Smooth muscle cell (in vitro differentiated cells): Measurements from ENCODE around the gene MCFD2. TPM values are rescaled to one million over a fixed set of nuclear protein-coding genes. Genes with fewer than 3 reads are reported as not detected.
A peak's percentile ranks its signal among the peaks of the same experiment; 100 is the strongest.

Experiments used
- DNase-seq: peaks from one replicate; lab custom pipeline; 2025; ENCODE audit not compliant: unreplicated experiment; lab: John Stamatoyannopoulos, UW
- H2AFZ ChIP-seq: fragments of 200-600 bp; sonication (generic); 2 replicates; pipeline ENCODE4 v1.6.0; 2016; ENCODE audit warnings: antibody characterized with exemption, low read depth, mild to moderate bottlenecking
- H3F3A ChIP-seq: fragments of 200-600 bp; sonication (generic); 2 replicates; pipeline ENCODE4 v1.6.0; 2017; ENCODE audit warnings: antibody characterized with exemption, low read depth
- H3K27ac ChIP-seq: fragments of 200-600 bp; sonication (generic); 2 replicates; pipeline ENCODE4 v1.5.1; 2016; ENCODE audit warnings: low read depth, mild to moderate bottlenecking
- H3K27me3 ChIP-seq: fragments of 200-600 bp; sonication (generic); 2 replicates; pipeline ENCODE4 v1.6.1; 2016; ENCODE audit warnings: low read depth, mild to moderate bottlenecking
- H3K36me3 ChIP-seq: fragments of 200-600 bp; sonication (generic); 2 replicates; pipeline ENCODE4 v1.5.1; 2016; ENCODE audit warnings: low read depth
- H3K4me1 ChIP-seq: fragments of 200-600 bp; sonication (generic); 2 replicates; pipeline ENCODE4 v1.5.1; 2016; ENCODE audit warnings: low read depth
- H3K4me2 ChIP-seq: fragments of 200-600 bp; sonication (generic); 2 replicates; pipeline ENCODE4 v1.6.0; 2016; ENCODE audit warnings: mild to moderate bottlenecking
- H3K4me3 ChIP-seq: fragments of 200-600 bp; sonication (generic); 2 replicates; pipeline ENCODE4 v1.5.1; 2016; ENCODE audit warnings: mild to moderate bottlenecking
- H3K79me2 ChIP-seq: fragments of 200-600 bp; sonication (generic); 2 replicates; pipeline ENCODE4 v1.6.0; 2016; ENCODE audit warnings: low read depth, mild to moderate bottlenecking
- H3K9ac ChIP-seq: fragments of 200-600 bp; sonication (generic); 2 replicates; pipeline ENCODE4 v1.6.0; 2016; ENCODE audit warnings: low read depth
- H3K9me3 ChIP-seq: fragments of 200-600 bp; sonication (generic); replicated peaks from 2 replicates; pipeline ENCODE4 v1.5.1; 2016; ENCODE audit warnings: low read depth
- H4K20me1 ChIP-seq: fragments of 200-600 bp; sonication (generic); 2 replicates; pipeline ENCODE4 v1.6.0; 2016; ENCODE audit warnings: low read depth
- CTCF ChIP-seq: fragments of 200-600 bp; sonication (generic); IDR thresholded peaks from 2 replicates; pipeline ENCODE4 v1.5.1; 2017; ENCODE audit warnings: borderline replicate concordance, mild to moderate bottlenecking, antibody characterized with exemption; ENCODE audit not compliant: insufficient read depth, poor library complexity, severe bottlenecking
- WGBS: methylation state at CpG from one replicate; pipeline ENCODE4 v1.1.7; 2016; ENCODE audit warnings: low lambda C conversion rate; 5-methylcytosine and 5-hydroxymethylcytosine counted together
- polyA plus RNA-seq: library from polyadenylated mRNA; unstranded; fragments of >200 nt; fragmentation: Nextera tagmentation; extraction: Ambion mirVana; gene quantifications from 2 replicates; pipeline ENCODE4 v1.2.1, GENCODE V29; 2016
- total RNA-seq: library from RNA; depleted of rRNA; stranded (reverse); fragments of >200 nt; gene quantifications from 2 replicates; pipeline ENCODE4 v1.2.3, GENCODE V29; 2014

Gene MCFD2
- total and polyA plus RNA-seq, 2 experiments from 2014 or later: 100 to 167 TPM

GRCh38 chr2:46870051-46870839, 45.4 kb downstream of the MCFD2 start:
- DNase-seq: no peak
- Histone ChIP-seq H3K36me3 (no peaks in the 10 kb centered on the region), H3K79me2 (no peaks in the 10 kb centered on the region), H3F3A (peaks cover 7% of the 10 kb centered on the region), H3K9me3 (no peaks in the 10 kb centered on the region), H3K9ac (no peak overlapping the region), H3K4me1 (no peaks in the 10 kb centered on the region), H3K27me3 (no peaks in the 10 kb centered on the region), H3K4me2 (peak overlapping the region; percentile 27), H2AFZ (no peak overlapping the region), H4K20me1 (no peaks in the 10 kb centered on the region), H3K4me3 (no peak overlapping the region), H3K27ac (peak overlapping the region; percentile 92)
- 66% methylated on average over 8 of the region's 8 CpGs for WGBS
- TF ChIP-seq CTCF: no peak

GRCh38 chr2:46869621-46870020, 46.0 kb downstream of the MCFD2 start:
- no peak for DNase-seq
- peak overlapping the region; percentile 54 for H2AFZ ChIP-seq
- H3K9ac ChIP-seq: no peak overlapping the region
- H3K27ac ChIP-seq: no peak overlapping the region
- H3K27me3 ChIP-seq: no peaks in the 10 kb centered on the region
- no peaks in the 10 kb centered on the region for H3K4me1 ChIP-seq
- H3K79me2 ChIP-seq: no peaks in the 10 kb centered on the region
- no peak overlapping the region for H3K4me3 ChIP-seq
- WGBS: 85% methylated on average over 3 of the region's 3 CpGs
- H3F3A ChIP-seq: peaks cover 7% of the 10 kb centered on the region
- TF ChIP-seq CTCF: no peak
- peak overlapping the region; percentile 27 for H3K4me2 ChIP-seq
- no peaks in the 10 kb centered on the region for H4K20me1 ChIP-seq
- H3K9me3 ChIP-seq: no peaks in the 10 kb centered on the region
- no peaks in the 10 kb centered on the region for H3K36me3 ChIP-seq

- DNase-seq: no peak
- no peaks in the 10 kb centered on the region for H3K4me1 ChIP-seq
- H3K4me3 ChIP-seq: no peak overlapping the region
- H3K79me2 ChIP-seq: no peaks in the 10 kb centered on the region
- no peak for TF ChIP-seq CTCF
- no peak overlapping the region for H3K27ac ChIP-seq
- H3K27me3 ChIP-seq: no peaks in the 10 kb centered on the region
- H3K9ac ChIP-seq: no peak overlapping the region
- H3K9me3 ChIP-seq: no peaks in the 10 kb centered on the region
- WGBS: 96% methylated on average over 11 of the region's 11 CpGs
- no peak overlapping the region for H2AFZ ChIP-seq
- H3K4me2 ChIP-seq: no peak overlapping the region
- H4K20me1 ChIP-seq: no peaks in the 10 kb centered on the region
- H3K36me3 ChIP-seq: no peaks in the 10 kb centered on the region
- H3F3A ChIP-seq: no peaks in the 10 kb centered on the region
Observed at GRCh38 chr2:46866770-46867246, 48.8 kb downstream of the MCFD2 start.
